Suprapubic skin (tissue), 4 donors: Measurements from ENCODE around the gene SNX6. TPM values are rescaled to one million over a fixed set of nuclear protein-coding genes. Genes with fewer than 3 reads are reported as not detected.

ENCODE experiments used
- DNase-seq, 2 donors: peaks; one replicate each; pipeline ENCODE4 v3.0.0-alpha.2; 2019; ENCODE audit warnings: low spot score in 2 of 2
- H3K27ac ChIP-seq: fragments of 200-600 bp; sonication (generic); one replicate; pipeline ENCODE4 v1.5.1; 2019
- H3K27me3 ChIP-seq: fragments of 200-600 bp; sonication (generic); one replicate; pipeline ENCODE4 v1.5.1; 2019
- H3K36me3 ChIP-seq: fragments of 200-600 bp; sonication (generic); one replicate; pipeline ENCODE4 v1.5.1; 2019
- H3K4me1 ChIP-seq: fragments of 200-600 bp; sonication (generic); one replicate; pipeline ENCODE4 v1.5.1; 2019
- H3K4me3 ChIP-seq: fragments of 200-600 bp; sonication (generic); one replicate; pipeline ENCODE4 v1.5.1; 2019; ENCODE audit warnings: mild to moderate bottlenecking
- H3K9me3 ChIP-seq: fragments of 200-600 bp; sonication (generic); one replicate; pipeline ENCODE4 v1.5.1; 2019
- CTCF ChIP-seq, 2 donors: fragments of 200-600 bp in 1 of 2; fragments of 450-650 bp in 1 of 2; sonication (generic) in 1 of 2; IDR thresholded peaks; one replicate each; pipeline ENCODE4 v1.5.1; 2016 to 2019; ENCODE audit warnings: antibody characterized with exemption in 2 of 2, mild to moderate bottlenecking in 1 of 2, moderate library complexity in 1 of 2
- EP300 ChIP-seq: sonication (generic); formaldehyde crosslinking; IDR thresholded peaks from one replicate; pipeline ENCODE4 v1.6.1; 2017; ENCODE audit warnings: antibody characterized with exemption
- POLR2A ChIP-seq, 2 donors: fragments of 450-650 bp; IDR thresholded peaks; one replicate each; pipeline ENCODE4 v1.6.1; 2017; ENCODE audit warnings: antibody characterized with exemption in 2 of 2, mild to moderate bottlenecking in 2 of 2, moderate library complexity in 2 of 2
- POLR2AphosphoS5 ChIP-seq, 3 donors: sonication (generic); formaldehyde crosslinking; IDR thresholded peaks; one replicate each; pipeline ENCODE4 v1.6.1; 2017; ENCODE audit warnings: antibody characterized with exemption in 3 of 3
- WGBS: methylation state at CpG from one replicate; pipeline ENCODE4 v1.1.5; 2018; 5-methylcytosine and 5-hydroxymethylcytosine counted together
- total RNA-seq, 4 donors: library from RNA; depleted of rRNA; stranded (reverse); fragments of >200 nt; gene quantifications; one replicate each; pipeline ENCODE4 v1.1.0, GENCODE V29; 2016

Gene SNX6
- total RNA-seq, 4 donors from 2014 or later = 51.7 to 89.1 (median 70.9) TPM

GRCh38 chr14:34632411-34632978 is 2.5 kb upstream of the SNX6 start:
- Histone ChIP-seq H3K36me3 (no peaks in the 10 kb centered on the region), H3K27me3 (no peaks in the 10 kb centered on the region), H3K27ac (no peak overlapping the region), H3K4me1 (peaks cover 7% of the 10 kb centered on the region), H3K9me3 (no peaks in the 10 kb centered on the region), H3K4me3 (no peak overlapping the region)
- WGBS = 91% methylated on average over 5 of the region's 5 CpGs
- TF ChIP-seq EP300 = no peak
- TF ChIP-seq CTCF (IDR thresholded peaks at IDR 0.05) = no peak
- no peak for TF ChIP-seq POLR2AphosphoS5 (IDR thresholded peaks at IDR 0.05)
- TF ChIP-seq POLR2A (IDR thresholded peaks at IDR 0.05) = no peak
- peak in 1 of 2 donors; percentile 31 for DNase-seq

- no peaks in the 10 kb centered on the region for H3K27me3 ChIP-seq
- WGBS = under 1% methylated on average over 13 of the region's 13 CpGs
- H3K4me1 ChIP-seq = peaks cover 8% of the 10 kb centered on the region
- peak overlapping the region; percentile 85 for H3K4me3 ChIP-seq
- H3K9me3 ChIP-seq = no peaks in the 10 kb centered on the region
- peak overlapping the region; percentile 94 for H3K27ac ChIP-seq
- TF ChIP-seq EP300 (no peak), POLR2AphosphoS5 (IDR thresholded peaks at IDR 0.05) (no peak), CTCF (IDR thresholded peaks at IDR 0.05) (no peak), POLR2A (IDR thresholded peaks at IDR 0.05) (no peak)
- H3K36me3 ChIP-seq = peaks cover under 1% of the 10 kb centered on the region
- no peak for DNase-seq
Observed at GRCh38 chr14:34629344-34629656, 648 bp downstream of the SNX6 start.

- no peak for DNase-seq
Observed at GRCh38 chr14:34628681-34629135, 1.2 kb downstream of the SNX6 start.

GRCh38 chr14:34623506-34623905 is 6.4 kb downstream of the SNX6 start:
- Histone ChIP-seq H3K4me1 (peaks cover 17% of the 10 kb centered on the region), H3K36me3 (peaks cover 20% of the 10 kb centered on the region), H3K27me3 (no peaks in the 10 kb centered on the region), H3K9me3 (no peaks in the 10 kb centered on the region), H3K4me3 (no peak overlapping the region), H3K27ac (no peak overlapping the region)
- WGBS = 68% methylated on average over 3 of the region's 3 CpGs
- TF ChIP-seq POLR2A (IDR thresholded peaks at IDR 0.05) (no peak), EP300 (no peak), CTCF (IDR thresholded peaks at IDR 0.05) (no peak), POLR2AphosphoS5 (IDR thresholded peaks at IDR 0.05) (no peak)
- DNase-seq = no peak

More at GRCh38 chr14:34628681-34629135, 1.2 kb downstream of the SNX6 start:
- no peak overlapping the region for H3K27ac ChIP-seq
- 18% methylated on average over 5 of the region's 5 CpGs for WGBS
- no peaks in the 10 kb centered on the region for H3K27me3 ChIP-seq
- H3K4me3 ChIP-seq = peak overlapping the region; percentile 85
- no peaks in the 10 kb centered on the region for H3K9me3 ChIP-seq
- H3K36me3 ChIP-seq = peaks cover 6% of the 10 kb centered on the region
- TF ChIP-seq CTCF (IDR thresholded peaks at IDR 0.05) = no peak
- no peak for TF ChIP-seq POLR2AphosphoS5 (IDR thresholded peaks at IDR 0.05)
- H3K4me1 ChIP-seq = peaks cover 14% of the 10 kb centered on the region

- no peak for DNase-seq
- H3K4me1 ChIP-seq = peaks cover 14% of the 10 kb centered on the region
- H3K27me3 ChIP-seq = no peaks in the 10 kb centered on the region
- peaks cover 35% of the 10 kb centered on the region for H3K36me3 ChIP-seq
- H3K9me3 ChIP-seq = no peaks in the 10 kb centered on the region
- WGBS = 58% methylated on average over 3 of the region's 3 CpGs
- TF ChIP-seq POLR2AphosphoS5 (IDR thresholded peaks at IDR 0.05) (no peak), EP300 (no peak)
- H3K27ac ChIP-seq = no peak overlapping the region
- H3K4me3 ChIP-seq = no peak overlapping the region
Observed at GRCh38 chr14:34620839-34621238, 9.1 kb downstream of the SNX6 start.

- H3K4me1 ChIP-seq = peaks cover 14% of the 10 kb centered on the region
- peaks cover 35% of the 10 kb centered on the region for H3K36me3 ChIP-seq
Observed at GRCh38 chr14:34620115-34620514, 9.8 kb downstream of the SNX6 start.

More at GRCh38 chr14:34620115-34620514, 9.8 kb downstream of the SNX6 start:
- TF ChIP-seq CTCF (IDR thresholded peaks at IDR 0.05) (no peak), EP300 (no peak), POLR2A (IDR thresholded peaks at IDR 0.05) (no peak), POLR2AphosphoS5 (IDR thresholded peaks at IDR 0.05) (no peak)
- Histone ChIP-seq H3K27ac (no peak overlapping the region), H3K27me3 (no peaks in the 10 kb centered on the region), H3K4me3 (no peak overlapping the region), H3K9me3 (no peaks in the 10 kb centered on the region)
- DNase-seq = no peak
- 88% methylated on average over 2 of the region's 2 CpGs for WGBS
